Germinal center (tissue), 1 donor: ENCODE results near the gene ZNF654.
"Not testable (repeated sequence)": the region's sequence is repeated elsewhere in the genome, so short reads cannot be mapped to it uniquely, and the experiment has no call there.

Source experiments
- DNase-seq: peaks from one replicate; pipeline ENCODE4 v3.0.0; 2012; ENCODE audit warnings: mixed read lengths, low spot score

Gene ZNF654

DNA sequence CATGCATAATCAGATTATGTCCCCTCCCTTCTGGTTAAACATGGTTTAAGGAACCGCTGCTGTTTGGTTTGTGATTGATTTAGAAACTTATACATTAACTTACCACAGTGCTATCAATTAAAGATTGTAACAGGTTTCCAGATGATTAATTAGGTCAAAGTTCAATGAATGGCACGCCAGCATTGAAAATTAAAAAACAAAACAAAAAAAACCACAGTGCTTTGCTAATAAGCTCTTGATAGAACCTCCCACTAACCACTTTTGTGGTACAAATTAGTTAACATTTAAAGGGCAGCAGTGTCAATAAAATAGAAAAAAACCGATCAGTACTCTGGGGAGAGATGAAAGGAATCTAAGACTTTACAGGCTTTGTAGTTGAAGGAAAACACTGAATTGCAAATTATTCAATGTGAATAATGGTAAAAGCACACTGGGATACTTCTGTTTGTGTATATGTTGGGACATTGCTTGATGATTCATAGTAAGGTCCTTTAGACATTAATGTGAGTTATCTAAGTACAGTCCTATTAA, 83.1 kb downstream of the ZNF654 start:
- DNase-seq: no peak

DNA sequence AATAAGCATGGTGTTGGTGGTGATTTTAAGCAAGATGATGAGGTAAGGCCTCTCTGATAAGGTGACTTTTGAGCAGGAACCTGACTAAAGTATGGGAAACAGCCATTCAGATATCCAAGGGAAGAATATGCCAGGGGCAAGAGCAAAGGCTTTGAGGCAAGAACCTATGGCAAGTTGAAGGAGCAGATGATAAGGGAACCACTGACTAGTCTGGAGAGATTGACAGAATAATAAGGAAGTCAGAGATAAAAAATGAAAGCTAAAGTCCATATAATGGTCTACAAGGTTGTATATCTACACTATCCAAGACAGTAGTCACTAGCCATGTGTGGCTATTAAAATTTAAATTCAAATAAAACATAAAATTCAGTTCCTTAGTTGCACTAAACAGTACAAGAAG, 88.2 kb downstream of the ZNF654 start:
- DNase-seq: no peak

DNA sequence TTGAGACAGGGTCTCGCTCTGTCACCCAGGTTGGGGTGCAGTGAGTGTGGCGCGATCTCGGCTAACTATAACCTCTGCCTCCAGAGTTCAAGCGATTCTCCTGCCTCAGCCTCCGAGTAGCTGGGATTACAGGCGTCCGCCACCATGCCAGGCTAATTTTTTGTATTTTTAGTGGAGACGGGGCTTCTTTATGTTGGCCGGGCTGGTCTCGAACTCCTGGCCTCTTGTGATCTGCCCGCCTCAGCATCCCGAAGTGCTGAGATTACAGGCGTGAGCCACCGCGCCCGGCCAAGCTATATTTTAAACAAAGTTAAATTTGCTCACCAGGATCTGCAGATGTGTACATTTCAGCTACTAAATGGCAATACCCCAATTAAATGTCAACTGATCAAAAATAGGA, 89.6 kb downstream of the ZNF654 start:
- no peak for DNase-seq

DNA sequence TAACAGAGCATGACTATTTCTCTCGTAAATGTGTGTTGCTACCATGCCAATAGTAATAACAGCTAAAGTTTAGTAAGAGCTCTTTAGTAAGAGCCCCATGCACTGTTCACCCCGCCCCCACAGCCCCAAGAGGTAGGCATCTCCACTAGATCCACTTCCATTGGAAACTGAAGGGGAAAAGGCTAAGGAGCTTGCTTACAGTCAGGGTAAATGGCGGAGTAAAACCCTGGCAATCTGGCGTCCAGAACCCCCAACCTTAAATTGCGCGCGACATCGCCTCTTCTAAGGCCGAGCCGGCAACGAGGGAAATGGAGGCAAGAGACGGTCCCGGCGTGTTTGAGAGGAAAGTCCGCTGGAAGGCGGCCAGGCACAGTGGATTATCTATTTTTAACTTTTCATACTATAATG, 90.0 kb downstream of the ZNF654 start:
- peak; percentile 21 for DNase-seq

DNA sequence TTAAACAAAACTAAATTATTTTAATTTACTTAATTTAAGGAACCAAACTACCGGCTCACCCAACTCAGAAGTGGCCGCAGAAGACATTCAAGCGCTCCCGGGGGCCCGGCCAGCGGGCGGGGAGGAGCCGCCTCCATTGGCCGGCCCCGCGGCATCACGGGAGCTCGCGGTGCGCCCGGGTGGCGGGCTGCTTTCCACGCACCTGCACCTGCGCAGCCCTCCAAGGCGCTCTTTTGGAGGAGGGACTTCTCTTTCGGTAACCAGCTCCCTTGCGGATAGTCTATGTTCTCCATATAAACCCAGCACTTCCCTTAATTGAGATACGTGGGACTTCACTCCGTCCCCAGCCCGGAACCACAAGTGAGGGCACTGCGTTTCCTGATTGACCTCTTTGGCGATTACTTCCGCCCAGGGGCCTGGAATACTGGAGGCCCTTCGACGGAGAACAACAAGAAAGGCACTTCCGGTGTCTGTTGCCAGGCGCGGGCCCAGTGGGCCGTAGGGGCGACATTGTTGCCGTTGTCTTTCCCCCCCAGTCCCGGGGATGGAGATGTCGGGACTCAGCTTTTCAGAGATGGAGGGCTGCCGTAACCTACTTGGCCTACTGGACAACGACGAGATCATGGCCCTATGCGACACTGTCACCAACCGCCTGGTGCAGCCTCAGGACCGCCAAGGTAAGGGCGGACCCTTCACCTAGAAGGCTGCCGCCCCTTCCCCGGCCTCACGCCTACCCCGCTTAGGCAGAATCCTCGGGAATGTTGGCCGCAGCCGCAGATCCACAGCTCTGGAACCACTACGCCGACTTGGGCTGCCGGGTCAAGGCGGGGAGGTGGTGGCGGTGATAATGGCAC, 90.7 kb downstream of the ZNF654 start, which contains the start of gene C3orf38:
Gene C3orf38 (plus strand): TSS at position 451 of the 854 bp plus-strand sequence. CDS start 94 bp downstream, at position 545.
- peak; percentile 91 for DNase-seq

DNA sequence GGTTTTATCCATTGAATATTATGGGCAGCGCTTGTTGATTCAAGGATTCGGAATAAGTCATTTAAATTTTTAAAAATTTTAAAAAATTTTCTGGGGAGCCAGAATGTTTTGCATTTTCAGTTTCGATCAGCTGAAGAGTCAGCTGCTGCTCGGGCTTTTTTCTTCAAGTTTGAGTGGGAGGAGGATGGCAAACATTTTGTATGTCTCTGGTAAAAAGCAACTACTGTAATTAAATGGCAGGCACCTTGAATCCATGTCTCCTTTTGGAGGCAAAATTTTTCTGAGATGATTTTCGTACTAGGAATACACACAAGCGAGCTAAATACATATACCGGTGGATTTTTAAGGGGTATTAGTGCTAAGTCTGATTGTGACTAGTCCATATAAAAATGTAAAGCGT, 91.3 kb downstream of the ZNF654 start:
- peak; percentile 47 for DNase-seq

DNA sequence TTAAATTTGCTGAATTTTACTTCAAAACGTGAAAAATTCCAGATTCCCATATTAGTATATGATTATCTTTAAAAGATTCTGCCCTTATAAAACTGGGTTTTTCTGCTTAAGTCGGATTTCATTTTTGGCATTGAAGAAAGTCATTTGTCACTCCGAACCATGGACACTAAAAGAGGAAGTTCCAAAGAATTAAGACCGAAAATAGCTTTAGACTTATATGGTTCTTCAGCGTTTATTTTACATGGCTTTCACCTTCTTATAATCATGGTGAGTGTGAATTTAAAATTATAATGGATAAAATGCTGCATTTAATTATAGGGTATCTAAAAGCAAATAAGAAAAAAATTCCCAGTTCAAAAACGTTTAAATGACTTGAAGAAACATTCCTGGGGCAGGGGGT, 91.8 kb downstream of the ZNF654 start:
- peak; percentile 27 for DNase-seq

DNA sequence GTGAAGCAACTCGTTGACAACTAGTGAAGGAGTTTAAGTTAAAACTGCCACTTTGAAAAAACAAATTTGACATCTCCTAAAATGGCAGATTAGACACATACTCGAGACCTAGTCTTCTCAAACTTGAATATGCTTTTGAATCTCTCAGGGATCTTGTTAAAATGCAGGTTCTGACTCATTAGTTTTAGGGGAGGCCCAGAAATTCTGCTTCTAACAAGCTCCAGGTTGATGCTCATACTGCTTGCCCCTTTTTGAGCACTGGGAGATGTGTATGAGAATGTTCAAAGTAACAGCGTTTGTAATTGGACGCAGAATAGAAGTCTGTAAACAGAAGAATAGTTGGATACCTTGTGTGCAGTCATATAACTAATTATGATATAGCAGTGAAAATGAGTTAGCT, 92.3 kb downstream of the ZNF654 start:
- DNase-seq: no peak

DNA sequence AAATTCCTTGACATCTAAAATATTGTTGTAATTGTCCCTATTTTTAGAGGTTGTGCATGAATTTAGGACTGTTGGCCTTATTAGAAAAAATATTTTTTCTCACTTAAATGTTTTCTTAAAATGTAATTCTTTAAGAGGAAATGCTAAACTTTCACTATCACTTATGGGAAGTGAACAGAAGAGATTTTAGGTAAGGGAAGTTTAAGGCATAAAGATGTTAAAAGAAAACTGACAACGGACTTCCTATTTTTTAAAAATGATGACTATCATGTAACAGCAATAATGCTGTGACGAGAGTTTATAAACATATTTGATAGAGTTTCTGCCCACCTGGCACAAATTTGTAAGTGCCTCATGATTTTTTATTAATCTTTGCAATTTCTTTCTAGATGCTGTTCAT, 93.8 kb downstream of the ZNF654 start:
- no peak for DNase-seq

DNA sequence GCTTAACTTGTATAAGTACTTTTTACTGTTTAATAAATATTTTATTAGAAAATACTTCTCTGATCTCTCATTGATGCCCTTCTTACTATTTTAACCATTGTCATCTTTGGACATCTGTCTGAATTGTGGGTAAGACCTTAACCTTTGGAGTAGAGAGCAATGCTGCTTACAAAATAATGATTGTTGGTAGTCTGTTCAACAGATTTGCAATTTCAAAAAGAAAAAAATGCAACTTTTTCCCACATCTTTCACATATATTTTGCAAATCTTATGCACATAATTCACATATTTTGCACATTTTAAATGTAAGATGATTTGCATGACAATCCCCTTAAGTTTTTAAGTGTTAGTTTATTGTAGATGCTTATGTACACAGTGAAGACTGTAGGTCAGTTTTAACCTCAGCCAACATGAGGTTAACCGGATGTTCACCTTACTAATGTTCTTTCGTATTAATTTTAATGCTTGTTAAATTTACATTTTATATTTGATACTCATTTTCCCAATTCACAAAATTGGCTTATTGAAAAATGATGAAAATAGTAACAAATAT, 107.4 kb downstream of the ZNF654 start:
- DNase-seq: no peak

DNA sequence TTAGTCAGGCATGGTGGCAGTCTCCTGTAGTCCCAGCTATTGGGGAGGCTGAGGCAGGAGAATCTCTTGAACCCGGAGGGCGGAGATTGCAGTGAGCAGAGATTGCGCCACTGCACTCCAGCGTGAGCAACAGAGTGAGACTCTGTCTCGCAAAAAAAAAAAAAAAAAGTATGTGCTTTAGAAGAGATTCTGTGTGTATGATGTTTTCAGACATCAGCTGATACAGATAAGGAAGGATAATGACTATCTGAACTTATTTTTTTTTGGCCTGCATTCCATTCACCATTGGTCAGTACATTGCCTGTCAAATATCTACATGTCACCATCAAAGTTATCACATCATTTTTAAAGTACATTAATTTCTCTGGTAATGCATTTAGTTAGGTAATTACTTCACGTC, 108.1 kb downstream of the ZNF654 start:
- DNase-seq: no peak

DNA sequence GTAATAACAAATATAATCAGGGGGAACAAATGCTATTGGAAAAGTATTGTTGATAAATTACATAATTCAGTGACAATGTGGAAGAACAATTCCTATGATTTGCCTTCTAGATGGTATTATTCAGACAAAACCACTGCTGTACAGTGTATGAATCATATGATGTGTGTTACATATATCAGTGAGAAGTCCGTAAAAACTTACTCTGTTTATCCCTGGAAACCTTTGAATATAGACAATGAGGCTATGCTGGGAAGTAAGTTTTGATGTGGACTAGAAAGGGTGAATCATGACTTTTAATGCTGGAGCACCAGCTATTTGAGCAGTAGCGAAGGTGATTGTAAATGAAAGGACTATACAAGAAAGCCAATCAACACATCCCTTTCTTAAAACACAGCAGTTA, 108.6 kb downstream of the ZNF654 start:
- DNase-seq: no peak

DNA sequence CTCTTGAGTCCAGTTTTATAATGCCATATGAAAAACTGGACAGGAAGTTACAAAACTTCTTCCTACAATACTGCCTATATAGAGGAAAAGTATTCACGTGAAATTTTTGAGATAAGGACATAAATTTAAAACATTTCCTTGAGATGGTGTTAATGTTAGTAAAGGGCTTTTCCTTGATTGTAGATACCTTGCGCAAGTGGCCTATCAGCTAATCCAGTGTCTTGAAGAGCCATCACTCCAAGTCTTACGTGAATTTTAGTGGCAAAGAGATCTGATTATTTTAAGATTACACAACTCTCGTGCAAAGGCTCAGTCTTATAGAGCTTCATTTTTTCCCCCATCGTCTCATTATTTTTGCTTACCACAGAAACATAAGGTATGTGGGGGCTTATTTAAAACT, 109.1 kb downstream of the ZNF654 start:
- DNase-seq: no peak

DNA sequence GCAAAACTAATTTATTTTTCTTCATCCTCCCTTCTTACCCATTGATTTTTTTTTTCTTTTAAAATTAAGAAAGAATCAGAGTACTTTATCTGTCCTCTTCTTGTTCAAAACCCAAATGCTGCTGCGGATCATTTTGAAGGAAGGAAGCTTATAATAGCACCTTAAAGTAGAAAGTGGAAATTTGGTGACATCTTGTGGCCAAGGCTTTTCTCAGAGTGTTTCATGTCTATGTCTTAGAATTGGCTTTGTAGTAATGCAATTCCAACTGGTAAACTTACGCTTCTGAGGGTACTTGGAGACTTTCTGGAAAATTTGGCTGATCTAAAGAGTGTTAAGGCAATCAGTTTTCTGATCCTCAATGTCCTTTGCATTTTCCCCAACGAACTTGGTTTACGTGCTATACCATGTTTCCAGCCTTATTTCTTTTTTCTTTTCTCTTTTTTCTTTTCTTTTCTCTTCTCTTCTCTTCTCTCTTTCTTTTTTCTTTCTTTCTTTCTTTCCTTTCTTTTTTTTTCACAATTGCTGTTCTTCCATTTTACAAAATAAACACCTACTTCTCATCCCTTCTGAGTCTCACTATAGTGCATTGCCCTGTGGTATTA, 121.4 kb downstream of the ZNF654 start:
- peak; percentile 22 for DNase-seq

DNA sequence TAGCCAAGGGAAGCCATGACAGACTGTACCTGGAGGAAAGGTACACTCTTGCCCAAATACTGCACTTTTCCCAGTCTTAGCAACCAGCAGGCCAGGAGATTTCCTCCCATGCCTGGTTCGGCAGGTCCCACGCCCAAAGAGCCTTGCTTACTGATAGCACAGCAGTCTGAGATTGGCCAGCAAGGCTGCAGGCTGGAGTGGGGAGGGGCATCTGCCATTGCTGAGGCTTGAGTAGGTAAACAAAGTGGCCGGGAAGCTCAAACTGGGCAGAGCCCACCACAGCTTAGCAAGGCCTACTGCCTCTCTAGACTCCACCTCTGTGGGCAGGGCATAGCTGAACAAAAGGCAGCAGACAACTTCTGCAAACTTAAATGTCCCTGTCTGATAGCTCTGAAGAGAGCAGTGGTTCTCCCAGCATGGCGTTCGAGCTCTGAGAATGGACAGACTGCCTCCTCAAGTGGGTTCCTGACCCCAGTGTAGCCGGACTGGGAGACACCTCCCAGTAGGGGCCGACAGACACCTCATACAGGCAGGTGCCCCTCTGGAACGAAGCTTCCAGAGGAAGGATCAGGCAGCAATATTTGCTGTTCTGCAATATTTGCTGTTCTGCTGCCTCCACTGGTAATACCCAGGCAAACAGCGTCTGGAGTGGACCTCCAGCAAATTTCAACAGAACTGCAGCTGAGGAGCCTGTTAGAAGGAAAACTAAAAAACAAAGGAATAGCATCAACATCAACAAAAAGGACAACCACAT, 123.3 kb downstream of the ZNF654 start:
- not testable (repeated sequence) for DNase-seq

DNA sequence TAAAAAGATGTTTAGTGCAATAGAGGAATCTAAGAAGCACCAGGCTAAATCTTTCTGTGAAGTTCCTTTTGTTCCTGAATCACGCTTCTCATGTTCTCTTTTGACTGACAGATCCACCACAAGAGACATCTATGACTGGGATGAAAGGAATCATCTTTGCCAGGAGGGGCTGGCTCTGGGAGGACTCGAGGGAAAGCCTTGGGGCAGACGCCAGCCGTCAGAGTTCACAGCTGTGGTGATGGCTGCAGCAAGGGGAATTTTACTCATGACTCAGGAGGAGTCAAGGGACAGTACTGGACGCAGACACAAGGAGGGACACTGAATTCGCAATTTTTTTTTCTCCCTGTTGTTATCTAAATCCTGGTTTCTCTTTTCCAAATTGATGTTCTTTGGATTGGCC, 129.4 kb downstream of the ZNF654 start:
- DNase-seq: no peak

DNA sequence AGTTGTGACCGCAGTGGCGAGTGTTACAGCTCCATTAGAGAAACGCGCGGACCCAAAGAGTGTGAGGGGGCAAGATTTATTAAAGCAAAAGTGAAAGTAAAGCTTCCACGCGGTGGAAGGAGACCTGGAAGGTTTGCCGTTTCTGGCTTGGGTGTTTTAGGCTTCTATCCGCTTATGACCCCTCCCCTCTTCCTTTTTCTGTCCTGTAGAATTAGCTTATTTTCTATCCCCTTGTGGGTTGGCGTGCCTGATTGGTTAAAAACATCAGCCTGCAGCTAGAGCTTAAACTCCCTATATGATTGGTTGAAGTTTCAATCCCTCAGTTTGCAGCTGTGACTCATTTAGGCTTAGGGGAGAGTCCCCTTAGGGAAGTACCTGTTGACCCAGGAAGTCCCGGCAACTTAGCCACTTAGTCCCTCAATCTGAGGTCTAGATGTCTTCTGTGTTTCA, 130.3 kb downstream of the ZNF654 start:
- DNase-seq: no peak

DNA sequence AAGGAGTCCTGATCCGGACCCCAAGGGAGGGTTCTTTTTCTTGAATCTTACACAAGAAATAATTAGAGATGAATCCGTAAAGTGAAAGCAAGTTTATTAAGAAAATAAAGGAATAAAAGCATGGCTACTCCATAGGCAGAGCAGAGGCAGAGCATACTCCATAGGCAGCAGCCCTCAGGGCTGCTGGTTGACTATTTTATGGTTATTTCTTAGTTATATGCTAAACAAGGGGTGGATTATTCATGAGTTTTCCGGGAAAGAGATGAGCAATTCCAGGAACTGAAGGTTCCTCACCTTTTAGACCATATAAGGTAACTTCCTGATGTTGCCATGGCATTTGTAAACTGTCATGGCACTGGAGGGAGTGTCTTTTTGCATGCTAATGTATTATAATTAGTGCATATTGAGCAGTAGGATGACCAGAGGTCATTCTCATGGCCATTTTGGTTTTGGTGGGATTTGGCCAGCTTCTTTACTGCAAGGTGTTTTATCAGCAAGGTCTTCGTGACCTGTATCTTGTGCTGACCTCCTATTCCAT, 132.9 kb downstream of the ZNF654 start:
- no peak for DNase-seq

DNA sequence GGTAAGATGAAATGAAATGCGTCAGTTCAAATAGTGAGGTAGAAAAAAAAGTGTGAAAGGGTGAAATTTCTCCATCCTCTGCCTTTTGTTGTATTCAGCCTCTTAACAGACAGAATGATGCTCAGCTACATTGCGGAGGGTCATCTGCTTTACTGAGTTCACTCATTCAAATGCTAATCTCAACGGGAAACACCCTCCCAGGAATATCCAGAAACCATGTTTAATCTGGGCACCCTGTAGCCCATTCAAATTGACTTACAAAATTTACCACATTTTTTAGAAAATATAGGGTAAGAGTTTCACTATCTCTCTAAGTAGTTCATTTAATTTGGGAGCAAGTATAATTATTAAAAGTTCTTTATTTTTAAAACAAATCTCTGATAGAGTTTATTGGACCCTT, 133.6 kb downstream of the ZNF654 start:
- no peak for DNase-seq
